Epithelial cell of proximal tubule (primary cell): Measurements from ENCODE around the gene ANGPTL1. TPM values are rescaled to one million over a fixed set of nuclear protein-coding genes. Genes with fewer than 3 reads are reported as not detected.

Experiments used
- DNase-seq: peaks from one replicate; pipeline ENCODE4 v3.0.0-alpha.2; 2011; ENCODE audit warnings: low read depth
- H3K4me3 ChIP-seq: 2 replicates; pipeline ENCODE4 v1.5.1; 2011; ENCODE audit warnings: low read depth, mild to moderate bottlenecking, low read length
- total RNA-seq: library from RNA; depleted of rRNA; stranded (reverse); fragments of >200 nt; gene quantifications from 2 replicates; pipeline ENCODE4 v1.2.3, GENCODE V29; 2015
- TF ChIP-seq, protein P1 (sequence below): conservative IDR thresholded peaks from 2 replicates; pipeline ENCODE4 v1.5.1; 2012; ENCODE audit warnings: low read depth, mild to moderate bottlenecking, low read length

ANGPTL1 gene
- total RNA-seq, 1 donor from 2014 or later = not detected

DNA sequence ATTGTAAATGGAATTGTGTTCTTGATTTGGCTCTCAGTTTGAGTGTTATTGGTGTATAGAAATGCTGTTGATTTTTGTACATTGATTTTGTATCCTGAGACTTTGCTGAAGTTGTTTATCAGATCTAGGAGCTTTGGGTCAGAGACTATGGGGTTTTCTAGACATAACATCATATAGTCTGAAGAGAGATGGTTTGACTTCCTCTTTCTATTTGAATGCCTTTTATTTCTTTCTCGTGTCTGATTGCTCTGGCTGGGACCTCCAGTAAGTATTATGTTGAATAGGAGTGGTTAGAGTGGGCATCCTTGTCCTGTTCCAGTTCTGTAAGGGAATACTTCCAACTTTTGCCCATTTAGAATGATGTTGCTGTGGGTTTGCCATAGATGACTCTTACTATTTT lies 39.1 kb upstream of the ANGPTL1 start:
- no peak overlapping the region for H3K4me3 ChIP-seq
- TF ChIP-seq, protein P1, sequence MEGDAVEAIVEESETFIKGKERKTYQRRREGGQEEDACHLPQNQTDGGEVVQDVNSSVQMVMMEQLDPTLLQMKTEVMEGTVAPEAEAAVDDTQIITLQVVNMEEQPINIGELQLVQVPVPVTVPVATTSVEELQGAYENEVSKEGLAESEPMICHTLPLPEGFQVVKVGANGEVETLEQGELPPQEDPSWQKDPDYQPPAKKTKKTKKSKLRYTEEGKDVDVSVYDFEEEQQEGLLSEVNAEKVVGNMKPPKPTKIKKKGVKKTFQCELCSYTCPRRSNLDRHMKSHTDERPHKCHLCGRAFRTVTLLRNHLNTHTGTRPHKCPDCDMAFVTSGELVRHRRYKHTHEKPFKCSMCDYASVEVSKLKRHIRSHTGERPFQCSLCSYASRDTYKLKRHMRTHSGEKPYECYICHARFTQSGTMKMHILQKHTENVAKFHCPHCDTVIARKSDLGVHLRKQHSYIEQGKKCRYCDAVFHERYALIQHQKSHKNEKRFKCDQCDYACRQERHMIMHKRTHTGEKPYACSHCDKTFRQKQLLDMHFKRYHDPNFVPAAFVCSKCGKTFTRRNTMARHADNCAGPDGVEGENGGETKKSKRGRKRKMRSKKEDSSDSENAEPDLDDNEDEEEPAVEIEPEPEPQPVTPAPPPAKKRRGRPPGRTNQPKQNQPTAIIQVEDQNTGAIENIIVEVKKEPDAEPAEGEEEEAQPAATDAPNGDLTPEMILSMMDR = no peak
- no peak for DNase-seq

DNA sequence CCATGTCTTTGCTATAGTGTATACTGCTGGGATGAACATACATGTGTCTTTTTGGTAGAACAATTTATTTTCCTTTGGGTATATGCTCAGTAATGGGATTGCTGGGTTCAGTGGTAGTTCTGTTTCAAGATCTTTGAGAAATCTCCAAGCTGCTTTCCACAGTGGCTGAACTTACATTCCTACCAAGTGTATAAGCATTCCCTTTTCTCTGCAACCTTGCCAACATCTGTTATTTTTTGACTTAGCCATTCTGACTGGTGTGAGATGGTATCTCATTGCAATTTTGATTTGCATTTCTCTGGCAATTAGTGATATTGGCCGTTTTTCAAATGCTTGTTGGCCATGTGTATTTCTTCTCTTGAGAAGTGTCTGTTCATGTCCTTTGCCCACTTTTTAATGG lies 37.5 kb upstream of the ANGPTL1 start:
- TF ChIP-seq, protein P1 = no peak
- no peak overlapping the region for H3K4me3 ChIP-seq
- no peak for DNase-seq

DNA sequence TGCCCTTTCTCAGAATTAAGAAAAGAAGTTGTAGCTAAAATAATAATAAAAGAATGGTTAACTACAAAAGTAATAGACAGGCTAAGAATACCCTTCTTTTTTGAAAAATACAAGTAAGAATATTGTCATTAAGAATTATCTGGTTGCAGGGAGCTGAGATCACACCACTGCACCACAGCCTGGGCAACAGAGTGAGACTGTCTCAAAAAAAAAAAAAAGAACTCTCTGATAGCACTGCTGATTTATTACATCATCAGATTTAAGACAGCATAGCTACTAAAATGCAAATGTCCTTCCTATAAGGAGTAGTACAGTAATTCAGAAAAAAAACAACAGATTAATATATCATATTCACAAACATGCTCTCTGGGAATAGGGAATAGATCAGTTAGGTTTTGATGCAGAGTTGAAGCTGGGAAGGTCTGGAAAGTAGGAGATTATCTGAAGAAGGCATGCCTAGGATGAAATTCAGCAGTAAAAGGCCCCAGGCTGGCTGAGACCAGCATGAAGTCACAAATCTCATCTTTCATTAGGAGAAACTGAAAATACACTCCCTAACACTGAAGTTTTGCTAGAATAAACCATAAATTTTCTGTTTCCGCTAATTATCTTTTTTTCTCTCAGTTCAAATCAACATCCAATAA lies 30.7 kb upstream of the ANGPTL1 start:
- TF ChIP-seq, protein P1 = no peak
- no peak for DNase-seq

DNA sequence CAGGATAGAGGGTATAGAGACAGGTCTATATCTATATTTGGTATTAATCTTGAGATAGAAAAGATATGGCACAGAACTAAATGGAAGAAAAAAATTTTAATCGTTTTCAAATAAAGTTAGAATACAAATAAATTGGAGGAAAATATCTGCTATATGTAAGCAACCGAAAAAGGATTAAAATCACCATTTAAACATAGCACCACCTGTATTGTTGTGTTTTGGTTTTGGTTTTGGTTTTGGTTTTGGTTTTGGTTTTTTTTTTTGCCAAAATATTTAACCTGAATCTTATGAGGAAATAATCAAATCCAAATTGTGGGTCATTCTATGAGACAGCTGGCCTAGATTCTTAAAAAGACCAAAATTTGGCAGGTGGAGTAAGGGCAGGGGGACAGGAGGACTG lies 28.5 kb upstream of the ANGPTL1 start:
- DNase-seq = no peak
- H3K4me3 ChIP-seq = no peak overlapping the region
- TF ChIP-seq, protein P1 = no peak

More for the DNA sequence above, 30.7 kb upstream of the ANGPTL1 start:
- no peak overlapping the region for H3K4me3 ChIP-seq

DNA sequence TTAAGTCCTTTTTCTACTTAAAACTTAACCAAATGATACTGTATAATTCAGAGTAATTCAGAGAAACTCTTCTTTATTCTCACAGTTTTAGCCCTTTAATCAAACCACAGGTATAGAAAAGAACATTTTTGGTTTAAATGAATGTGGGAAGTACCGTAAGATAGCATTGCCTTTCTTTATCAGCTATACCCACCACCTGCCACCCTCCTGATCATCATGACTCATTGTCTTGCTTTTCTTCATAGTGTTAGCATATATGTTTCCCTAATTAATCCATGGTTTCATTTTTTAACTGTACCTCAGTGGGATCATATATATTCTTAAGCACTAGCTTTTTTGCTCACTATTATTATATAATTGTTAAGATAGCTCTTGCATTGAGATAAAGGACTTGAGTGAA lies 27.5 kb upstream of the ANGPTL1 start:
- no peak overlapping the region for H3K4me3 ChIP-seq
- DNase-seq = no peak
- TF ChIP-seq, protein P1 = no peak

DNA sequence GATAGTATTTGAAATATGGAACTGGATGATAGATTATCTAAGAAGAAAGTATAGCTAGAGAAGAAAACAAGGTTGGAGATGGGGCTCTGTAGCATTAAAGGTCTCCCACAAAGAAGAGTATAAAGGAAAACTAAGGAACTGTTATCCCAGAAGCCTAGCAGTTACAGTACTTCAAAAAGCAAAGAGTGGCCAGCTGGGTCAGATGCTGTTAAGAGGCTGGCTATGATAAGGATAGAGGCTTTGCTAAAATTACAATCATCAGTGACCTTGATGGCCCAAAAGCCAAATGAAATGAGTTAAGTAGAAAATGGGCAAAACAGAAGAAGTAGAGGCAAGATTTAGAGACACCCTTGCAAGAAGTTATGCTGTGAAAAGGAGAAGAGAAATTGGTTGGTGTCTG lies 25.1 kb upstream of the ANGPTL1 start:
- TF ChIP-seq, protein P1 = no peak

DNA sequence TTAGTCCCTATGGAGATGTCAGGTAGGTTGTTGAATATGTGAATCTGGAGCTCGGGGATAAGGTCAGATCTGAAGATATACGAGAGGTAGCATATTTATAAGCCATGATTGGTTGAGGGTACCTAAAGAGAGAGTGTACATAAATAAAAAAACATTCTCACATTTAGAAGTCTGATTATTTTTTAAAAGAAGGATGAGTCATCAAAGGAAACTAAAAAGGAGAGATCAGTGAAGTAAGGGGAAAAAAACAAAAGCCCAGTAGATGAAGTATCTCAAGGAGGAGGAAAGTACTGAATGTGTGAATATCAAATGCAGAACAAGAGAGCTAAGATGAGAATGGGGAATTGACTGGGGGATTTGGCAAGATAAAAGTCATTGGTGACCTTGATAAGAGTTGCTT lies 15.7 kb upstream of the ANGPTL1 start:
- TF ChIP-seq, protein P1 = no peak
- no peak overlapping the region for H3K4me3 ChIP-seq
- DNase-seq = no peak

More for the DNA sequence above, 25.1 kb upstream of the ANGPTL1 start:
- H3K4me3 ChIP-seq = no peak overlapping the region
- no peak for DNase-seq
